ENCODE data around the gene SIGLEC15. TPM values are rescaled to one million over a fixed set of nuclear protein-coding genes. Genes with fewer than 3 reads are reported as not detected.

Gene SIGLEC15
- total and polyA plus RNA-seq, 4 experiments from 2014 or later: not detected

GRCh38 chr18:45838302-45839070 is 13.0 kb downstream of the SIGLEC15 start:
- Mint-ChIP-seq H3K9me3 (no peaks in the 10 kb centered on the region), H3K4me1 (peaks cover 9 to 21% (median 14%) of the 10 kb centered on the region in 4 donors), H3K27me3 (peaks cover 31 to 32% of the 10 kb centered on the region in 2 donors), H3K4me3 (peak overlapping the region; percentile 63 to 81 (median 70)), H3K27ac (peak overlapping the region in 2 of 7 donors; percentile 1 to 46), H3K36me3 (no peaks in the 10 kb centered on the region)
- Histone ChIP-seq H3K4me3 (ENCODE audit: low read length in 2 of 2) (no peak overlapping the region), H3K27me3 (ENCODE audit: insufficient read depth, low read length) (peaks cover 22% of the 10 kb centered on the region), H3K9me3 (ENCODE audit: control insufficient read depth in 1 of 2, low read length in 2 of 2) (no peaks in the 10 kb centered on the region), H3K36me3 (ENCODE audit: insufficient read depth, low read length) (no peaks in the 10 kb centered on the region), H3K4me1 (ENCODE audit: insufficient read depth, low read length) (peaks cover 10% of the 10 kb centered on the region), H3K27ac (ENCODE audit: low read depth, low read length) (no peak overlapping the region)
- ChIA-PET POLR2A (ENCODE audit: partially characterized antibody) (interaction anchor here (1.3 kb wide), 1 partner anchor 173 kb away, joined by 3 read pairs; no protein-coding TSS in a partner anchor), CTCF (ENCODE audit: partially characterized antibody) (interaction anchor here (2.4 kb wide), 1 partner anchor 173 kb away, joined by 16 read pairs; no protein-coding TSS in a partner anchor)
- DNase-seq: no peak
- intact Hi-C loops (cut with micrococcal nuclease): loop anchor here (1.0 to 2.0 kb wide), 3 partner anchors 116 to 173 kb away; no protein-coding TSS in a partner anchor

- Histone ChIP-seq H3K4me3 (ENCODE audit: low read length in 2 of 2) (no peak overlapping the region), H3K27me3 (ENCODE audit: insufficient read depth, low read length) (peaks cover 22% of the 10 kb centered on the region), H3K4me1 (ENCODE audit: insufficient read depth, low read length) (peaks cover 10% of the 10 kb centered on the region), H3K27ac (ENCODE audit: low read depth, low read length) (no peak overlapping the region), H3K36me3 (ENCODE audit: insufficient read depth, low read length) (no peaks in the 10 kb centered on the region), H3K9me3 (ENCODE audit: control insufficient read depth in 1 of 2, low read length in 2 of 2) (no peaks in the 10 kb centered on the region)
- ChIA-PET CTCF (ENCODE audit: partially characterized antibody) (interaction anchor here (1.0 to 2.4 kb wide), 5 partner anchors 120 to 178 kb away, joined by 3 to 16 read pairs (median 4); no protein-coding TSS in a partner anchor), POLR2A (ENCODE audit: partially characterized antibody) (interaction anchor here (1.3 kb wide), 1 partner anchor 174 kb away, joined by 3 read pairs; no protein-coding TSS in a partner anchor)
- Mint-ChIP-seq H3K36me3 (no peaks in the 10 kb centered on the region), H3K4me3 (peak overlapping the region in 7 of 8 donors; percentile 3 to 73 (median 46)), H3K4me1 (peaks cover 9 to 21% (median 14%) of the 10 kb centered on the region in 4 donors), H3K9me3 (no peaks in the 10 kb centered on the region), H3K27ac (no peak overlapping the region), H3K27me3 (peaks cover 30 to 32% of the 10 kb centered on the region in 2 donors)
- peak in 4 of 5 donors; percentile 26 to 43 (median 32) for DNase-seq
- intact Hi-C loops (cut with micrococcal nuclease): loop anchor here (1.0 to 2.0 kb wide), 3 partner anchors 117 to 174 kb away; no protein-coding TSS in a partner anchor
Measured at GRCh38 chr18:45839414-45840395, 14.2 kb downstream of the SIGLEC15 start.

- H3K4me3 ChIP-seq (ENCODE audit: low read length in 2 of 2): no peak overlapping the region
- peaks cover 18 to 22% of the 10 kb centered on the region in 2 donors for H3K27me3 Mint-ChIP-seq
- DNase-seq: no peak
- H3K36me3 Mint-ChIP-seq: no peaks in the 10 kb centered on the region
- CTCF ChIA-PET (ENCODE audit: partially characterized antibody): interaction anchor here (2.4 kb wide), 1 partner anchor 176 kb away, joined by 16 read pairs; no protein-coding TSS in a partner anchor
- peaks cover 9 to 16% (median 13%) of the 10 kb centered on the region in 4 donors for H3K4me1 Mint-ChIP-seq
- peaks cover 17% of the 10 kb centered on the region for H3K27me3 ChIP-seq (ENCODE audit: insufficient read depth, low read length)
- no peaks in the 10 kb centered on the region for H3K9me3 ChIP-seq (ENCODE audit: control insufficient read depth in 1 of 2, low read length in 2 of 2)
- H3K36me3 ChIP-seq (ENCODE audit: insufficient read depth, low read length): no peaks in the 10 kb centered on the region
- no peak overlapping the region for H3K27ac ChIP-seq (ENCODE audit: low read depth, low read length)
- intact Hi-C loops (cut with micrococcal nuclease): no loop called here
- POLR2A ChIA-PET (ENCODE audit: partially characterized antibody): no interaction called here
- H3K9me3 Mint-ChIP-seq: no peaks in the 10 kb centered on the region
- no peak overlapping the region for H3K4me3 Mint-ChIP-seq
- H3K4me1 ChIP-seq (ENCODE audit: insufficient read depth, low read length): peaks cover 10% of the 10 kb centered on the region
- peak overlapping the region in 1 of 7 donors; percentile 64 for H3K27ac Mint-ChIP-seq
Measured at GRCh38 chr18:45841060-45841764, 15.7 kb downstream of the SIGLEC15 start.

- intact Hi-C loops (cut with micrococcal nuclease): no loop called here
- Histone ChIP-seq H3K27ac (ENCODE audit: low read depth, low read length) (no peak overlapping the region), H3K4me1 (ENCODE audit: insufficient read depth, low read length) (peaks cover 10% of the 10 kb centered on the region), H3K9me3 (ENCODE audit: control insufficient read depth in 1 of 2, low read length in 2 of 2) (no peaks in the 10 kb centered on the region), H3K4me3 (ENCODE audit: low read length in 2 of 2) (no peak overlapping the region), H3K27me3 (ENCODE audit: insufficient read depth, low read length) (peaks cover 11% of the 10 kb centered on the region), H3K36me3 (ENCODE audit: insufficient read depth, low read length) (no peaks in the 10 kb centered on the region)
- Mint-ChIP-seq H3K27ac (no peak overlapping the region), H3K4me1 (peaks cover 9 to 14% (median 12%) of the 10 kb centered on the region in 4 donors), H3K4me3 (no peak overlapping the region), H3K27me3 (peaks cover 14 to 20% of the 10 kb centered on the region in 2 donors), H3K36me3 (no peaks in the 10 kb centered on the region), H3K9me3 (no peaks in the 10 kb centered on the region)
- POLR2A ChIA-PET (ENCODE audit: partially characterized antibody): no interaction called here
- no peak for DNase-seq
- CTCF ChIA-PET (ENCODE audit: partially characterized antibody): no interaction called here
Measured at GRCh38 chr18:45841765-45842442, 16.4 kb downstream of the SIGLEC15 start.

- no peak for DNase-seq
- Mint-ChIP-seq H3K9me3 (no peaks in the 10 kb centered on the region), H3K27ac (no peak overlapping the region), H3K27me3 (peaks cover 13 to 16% of the 10 kb centered on the region in 2 donors), H3K4me1 (peaks cover 7 to 12% (median 9%) of the 10 kb centered on the region in 4 donors), H3K36me3 (no peaks in the 10 kb centered on the region), H3K4me3 (no peak overlapping the region)
- Histone ChIP-seq H3K4me1 (ENCODE audit: insufficient read depth, low read length) (peaks cover 7% of the 10 kb centered on the region), H3K9me3 (ENCODE audit: control insufficient read depth in 1 of 2, low read length in 2 of 2) (no peaks in the 10 kb centered on the region), H3K36me3 (ENCODE audit: insufficient read depth, low read length) (no peaks in the 10 kb centered on the region), H3K4me3 (ENCODE audit: low read length in 2 of 2) (no peak overlapping the region), H3K27ac (ENCODE audit: low read depth, low read length) (no peak overlapping the region), H3K27me3 (ENCODE audit: insufficient read depth, low read length) (peaks cover 8% of the 10 kb centered on the region)
- ChIA-PET POLR2A (ENCODE audit: partially characterized antibody) (no interaction called here), CTCF (ENCODE audit: partially characterized antibody) (no interaction called here)
- intact Hi-C loops (cut with micrococcal nuclease): no loop called here
Measured at GRCh38 chr18:45843019-45843418, 17.5 kb downstream of the SIGLEC15 start.

GRCh38 chr18:45844938-45845337 is 19.5 kb downstream of the SIGLEC15 start:
- Histone ChIP-seq H3K36me3 (ENCODE audit: insufficient read depth, low read length) (peaks cover 1% of the 10 kb centered on the region), H3K27me3 (ENCODE audit: insufficient read depth, low read length) (no peaks in the 10 kb centered on the region), H3K27ac (ENCODE audit: low read depth, low read length) (no peak overlapping the region), H3K9me3 (ENCODE audit: control insufficient read depth in 1 of 2, low read length in 2 of 2) (no peaks in the 10 kb centered on the region), H3K4me3 (ENCODE audit: low read length in 2 of 2) (no peak overlapping the region), H3K4me1 (ENCODE audit: insufficient read depth, low read length) (no peaks in the 10 kb centered on the region)
- ChIA-PET CTCF (ENCODE audit: partially characterized antibody) (interaction anchor here (2.1 kb wide), 1 partner anchor 153 kb away, joined by 6 read pairs; no protein-coding TSS in a partner anchor), POLR2A (ENCODE audit: partially characterized antibody) (no interaction called here)
- peaks cover 3 to 13% of the 10 kb centered on the region in 2 donors for H3K36me3 Mint-ChIP-seq
- intact Hi-C loops (cut with micrococcal nuclease): no loop called here
- H3K27ac Mint-ChIP-seq: no peak overlapping the region
- H3K4me1 Mint-ChIP-seq: peaks cover 0 to 3% (median under 1%) of the 10 kb centered on the region in 4 donors
- DNase-seq: no peak
- peaks cover 0 to 4% of the 10 kb centered on the region in 2 donors for H3K27me3 Mint-ChIP-seq
- H3K4me3 Mint-ChIP-seq: no peak overlapping the region
- no peaks in the 10 kb centered on the region for H3K9me3 Mint-ChIP-seq
